Progenitor cell of endocrine pancreas (in vitro differentiated cells): ENCODE results near the gene TAF4. TPM values are rescaled to one million over a fixed set of nuclear protein-coding genes. Genes with fewer than 3 reads are reported as not detected.

Experiments
- DNase-seq: peaks from one replicate; pipeline ENCODE4 v3.0.0; 2021; ENCODE audit warnings: low spot score; ENCODE audit not compliant: unreplicated experiment
- H3K27ac Mint-ChIP-seq: 2 replicates; pipeline ENCODE4 v1.8.0; 2021; ENCODE audit warnings: mild to moderate bottlenecking, moderate library complexity, mixed read lengths
- H3K27me3 Mint-ChIP-seq: 2 replicates; pipeline ENCODE4 v1.8.0; 2021; ENCODE audit warnings: mixed read lengths
- H3K36me3 Mint-ChIP-seq: 2 replicates; pipeline ENCODE4 v1.8.0; 2022; ENCODE audit warnings: mixed read lengths; ENCODE audit not compliant: insufficient read depth
- H3K4me1 Mint-ChIP-seq: 2 replicates; pipeline ENCODE4 v1.8.0; 2021; ENCODE audit warnings: low read depth, mixed read lengths
- H3K4me3 Mint-ChIP-seq: 2 replicates; pipeline ENCODE4 v1.8.0; 2021; ENCODE audit warnings: low read depth, mild to moderate bottlenecking, moderate library complexity, mixed read lengths
- H3K9me3 Mint-ChIP-seq: 2 replicates; pipeline ENCODE4 v1.8.0; 2021; ENCODE audit warnings: low read depth, mixed read lengths
- total RNA-seq: library from RNA; stranded (reverse); gene quantifications from 2 replicates; pipeline ENCODE4 v1.2.1, GENCODE V29; 2021
- TF ChIP-seq, protein P1 (sequence below): fragments of 200-600 bp; sonication (generic); IDR thresholded peaks from one replicate; pipeline ENCODE4 v1.5.0; 2021; ENCODE audit warnings: antibody characterized with exemption, mild to moderate bottlenecking; ENCODE audit not compliant: unreplicated experiment

TAF4 gene
- total RNA-seq, 1 donor from 2014 or later, result 34.7 TPM

DNA sequence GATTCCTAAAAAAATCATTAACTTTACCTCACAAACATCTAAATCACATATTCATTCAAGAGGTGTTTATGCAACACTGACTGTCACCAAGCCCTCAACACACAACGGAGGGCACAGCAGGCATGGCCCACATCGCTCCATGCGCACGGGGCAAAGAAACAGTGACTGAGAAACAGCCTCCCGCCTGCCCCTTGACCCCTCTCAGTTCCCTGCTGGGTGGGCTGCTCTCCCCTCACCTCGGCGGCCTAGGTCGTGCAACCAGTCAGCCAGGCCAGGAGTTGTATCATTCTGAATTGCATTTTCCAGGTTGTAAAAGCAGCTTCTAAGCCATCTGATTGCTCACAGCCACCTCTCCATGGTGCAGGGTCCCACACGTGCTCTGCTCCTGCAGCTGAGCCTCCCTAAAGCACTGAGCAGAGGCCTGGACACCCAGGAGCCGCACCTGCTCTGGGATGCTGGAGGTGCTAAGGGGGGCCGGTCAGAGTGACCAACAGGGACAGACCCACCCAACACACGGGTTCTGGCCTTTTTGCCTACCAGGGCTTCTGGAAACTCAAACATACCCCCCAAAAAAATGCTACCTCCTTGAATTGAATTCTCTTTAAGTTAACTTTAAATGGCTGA, 37.9 kb downstream of the TAF4 start:
- DNase-seq, result no peak
- Mint-ChIP-seq H3K27ac (no peak overlapping the region), H3K4me1 (peaks cover 20% of the 10 kb centered on the region), H3K27me3 (no peaks in the 10 kb centered on the region), H3K36me3 (no peaks in the 10 kb centered on the region), H3K4me3 (no peak overlapping the region), H3K9me3 (no peaks in the 10 kb centered on the region)
- TF ChIP-seq, protein P1, sequence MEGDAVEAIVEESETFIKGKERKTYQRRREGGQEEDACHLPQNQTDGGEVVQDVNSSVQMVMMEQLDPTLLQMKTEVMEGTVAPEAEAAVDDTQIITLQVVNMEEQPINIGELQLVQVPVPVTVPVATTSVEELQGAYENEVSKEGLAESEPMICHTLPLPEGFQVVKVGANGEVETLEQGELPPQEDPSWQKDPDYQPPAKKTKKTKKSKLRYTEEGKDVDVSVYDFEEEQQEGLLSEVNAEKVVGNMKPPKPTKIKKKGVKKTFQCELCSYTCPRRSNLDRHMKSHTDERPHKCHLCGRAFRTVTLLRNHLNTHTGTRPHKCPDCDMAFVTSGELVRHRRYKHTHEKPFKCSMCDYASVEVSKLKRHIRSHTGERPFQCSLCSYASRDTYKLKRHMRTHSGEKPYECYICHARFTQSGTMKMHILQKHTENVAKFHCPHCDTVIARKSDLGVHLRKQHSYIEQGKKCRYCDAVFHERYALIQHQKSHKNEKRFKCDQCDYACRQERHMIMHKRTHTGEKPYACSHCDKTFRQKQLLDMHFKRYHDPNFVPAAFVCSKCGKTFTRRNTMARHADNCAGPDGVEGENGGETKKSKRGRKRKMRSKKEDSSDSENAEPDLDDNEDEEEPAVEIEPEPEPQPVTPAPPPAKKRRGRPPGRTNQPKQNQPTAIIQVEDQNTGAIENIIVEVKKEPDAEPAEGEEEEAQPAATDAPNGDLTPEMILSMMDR, result no peak

DNA sequence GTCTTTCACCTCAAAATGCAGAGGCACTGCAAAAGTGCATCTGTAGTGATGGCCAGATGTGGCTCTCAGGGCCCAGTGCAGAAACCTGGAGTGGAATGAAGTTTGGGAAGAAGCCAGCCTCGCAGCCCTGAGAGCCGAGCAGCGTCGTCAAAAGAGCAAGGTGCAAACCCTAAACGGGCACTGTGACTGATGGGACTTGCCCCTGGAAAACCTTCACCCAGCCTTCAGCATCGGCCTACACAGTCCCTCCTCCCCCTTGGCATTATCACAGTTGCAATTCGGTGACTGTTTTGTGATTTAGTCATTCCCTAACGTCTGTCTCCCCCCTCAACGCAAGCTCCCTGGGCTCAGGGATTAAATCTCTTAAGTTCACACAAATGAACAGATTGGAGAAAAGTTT, 38.6 kb downstream of the TAF4 start:
- TF ChIP-seq, protein P1, result no peak
- H3K36me3 Mint-ChIP-seq, result no peaks in the 10 kb centered on the region
- H3K4me3 Mint-ChIP-seq, result no peak overlapping the region
- DNase-seq, result no peak
- H3K27ac Mint-ChIP-seq, result peak overlapping the region; percentile 71
- peaks cover 20% of the 10 kb centered on the region for H3K4me1 Mint-ChIP-seq
- no peaks in the 10 kb centered on the region for H3K27me3 Mint-ChIP-seq
- H3K9me3 Mint-ChIP-seq, result no peaks in the 10 kb centered on the region

DNA sequence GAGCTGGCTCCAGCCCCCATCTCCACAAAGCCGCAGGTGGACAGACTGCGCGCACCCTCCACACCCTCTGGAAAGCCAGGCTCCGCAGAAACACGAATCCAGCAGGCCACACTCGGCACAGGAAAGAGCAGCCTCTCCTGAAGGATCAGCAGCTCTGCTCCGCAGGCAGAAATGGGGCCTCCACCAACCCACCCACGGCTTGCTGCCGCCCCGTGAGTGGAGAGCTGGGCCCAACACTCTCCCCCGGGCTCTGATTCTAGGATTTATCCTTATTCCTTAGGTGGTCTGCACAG, 39.2 kb downstream of the TAF4 start:
- H3K9me3 Mint-ChIP-seq, result no peaks in the 10 kb centered on the region
- H3K36me3 Mint-ChIP-seq, result no peaks in the 10 kb centered on the region
- no peaks in the 10 kb centered on the region for H3K27me3 Mint-ChIP-seq
- H3K4me3 Mint-ChIP-seq, result no peak overlapping the region
- peaks cover 20% of the 10 kb centered on the region for H3K4me1 Mint-ChIP-seq
- H3K27ac Mint-ChIP-seq, result peak overlapping the region; percentile 71
- TF ChIP-seq, protein P1, result no peak
- DNase-seq, result no peak

DNA sequence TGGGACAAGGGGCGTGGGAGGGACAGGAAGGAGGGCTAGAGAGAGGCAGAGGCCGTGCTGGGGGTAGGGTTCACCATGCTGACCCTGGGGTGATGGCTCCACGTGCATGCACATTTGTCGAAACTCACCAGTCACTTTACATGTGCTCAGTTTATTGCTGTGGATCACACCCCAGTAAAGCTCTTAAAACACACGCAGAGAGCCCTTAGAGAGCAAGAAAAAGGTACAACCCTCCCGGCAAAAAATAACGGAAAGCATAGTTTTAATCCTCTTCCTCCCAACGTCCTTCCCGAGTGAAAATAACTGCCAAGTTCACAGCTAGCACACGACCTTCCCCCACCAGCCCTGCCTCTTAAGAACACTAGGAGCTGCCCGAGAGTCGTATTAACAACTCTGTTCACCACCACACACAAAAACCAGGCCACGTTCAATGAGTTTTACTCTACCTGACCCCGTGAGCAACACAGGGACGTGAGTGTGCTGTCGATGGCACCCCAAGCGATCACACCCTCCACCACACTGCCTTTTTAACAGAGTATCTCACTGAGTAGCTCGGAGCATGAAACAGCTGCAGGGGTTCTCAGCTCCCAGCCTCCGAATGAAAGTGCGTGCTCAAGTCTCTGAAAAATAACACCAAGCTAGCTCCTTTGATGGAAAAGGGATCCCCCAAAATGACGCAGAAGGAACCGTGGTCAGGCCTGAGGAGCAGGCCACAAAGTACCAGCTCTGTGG, 39.7 kb downstream of the TAF4 start:
- Mint-ChIP-seq H3K36me3 (no peaks in the 10 kb centered on the region), H3K27ac (peak overlapping the region; percentile 4)
- TF ChIP-seq, protein P1, result peak; percentile 45

DNA sequence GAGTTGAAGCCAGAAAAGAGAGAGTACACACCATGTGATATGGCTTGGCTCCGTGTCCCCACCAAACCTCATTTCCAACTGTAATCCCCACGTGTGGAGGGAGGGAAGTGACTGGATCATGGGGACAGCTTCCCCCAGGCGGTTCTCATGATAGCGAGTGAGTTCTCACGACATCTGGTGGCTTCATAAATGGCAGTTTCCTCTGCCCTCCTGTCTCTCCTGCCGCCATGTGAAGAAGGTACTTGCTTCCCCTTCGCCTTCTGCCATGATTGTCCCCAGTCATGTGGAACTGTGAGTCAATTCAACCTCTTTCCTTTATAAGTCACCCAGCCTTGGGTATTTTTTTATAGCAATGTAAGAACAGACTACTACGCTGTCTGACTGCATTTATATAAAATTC, 40.3 kb downstream of the TAF4 start:
- no peak overlapping the region for H3K4me3 Mint-ChIP-seq
- TF ChIP-seq, protein P1, result no peak
- DNase-seq, result no peak
- H3K9me3 Mint-ChIP-seq, result no peaks in the 10 kb centered on the region
- H3K27ac Mint-ChIP-seq, result peak overlapping the region; percentile 47
- no peaks in the 10 kb centered on the region for H3K27me3 Mint-ChIP-seq
- no peaks in the 10 kb centered on the region for H3K36me3 Mint-ChIP-seq
- peaks cover 23% of the 10 kb centered on the region for H3K4me1 Mint-ChIP-seq

More for the DNA sequence above, 39.7 kb downstream of the TAF4 start:
- H3K9me3 Mint-ChIP-seq, result no peaks in the 10 kb centered on the region
- H3K27me3 Mint-ChIP-seq, result no peaks in the 10 kb centered on the region
- no peak overlapping the region for H3K4me3 Mint-ChIP-seq
- DNase-seq, result no peak
- peaks cover 20% of the 10 kb centered on the region for H3K4me1 Mint-ChIP-seq
